ENCODE measurements around the gene ITPR1. TPM values are rescaled to one million over a fixed set of nuclear protein-coding genes. Genes with fewer than 3 reads are reported as not detected.
"Not testable (repeated sequence)": the region's sequence is repeated elsewhere in the genome, so short reads cannot be mapped to it uniquely, and the experiment has no call there.

Gene ITPR1
- total RNA-seq (20.2 and 28.8 TPM in 2 replicates), polyA plus RNA-seq (14.4 and 17.6 TPM in 2 replicates)

DNA sequence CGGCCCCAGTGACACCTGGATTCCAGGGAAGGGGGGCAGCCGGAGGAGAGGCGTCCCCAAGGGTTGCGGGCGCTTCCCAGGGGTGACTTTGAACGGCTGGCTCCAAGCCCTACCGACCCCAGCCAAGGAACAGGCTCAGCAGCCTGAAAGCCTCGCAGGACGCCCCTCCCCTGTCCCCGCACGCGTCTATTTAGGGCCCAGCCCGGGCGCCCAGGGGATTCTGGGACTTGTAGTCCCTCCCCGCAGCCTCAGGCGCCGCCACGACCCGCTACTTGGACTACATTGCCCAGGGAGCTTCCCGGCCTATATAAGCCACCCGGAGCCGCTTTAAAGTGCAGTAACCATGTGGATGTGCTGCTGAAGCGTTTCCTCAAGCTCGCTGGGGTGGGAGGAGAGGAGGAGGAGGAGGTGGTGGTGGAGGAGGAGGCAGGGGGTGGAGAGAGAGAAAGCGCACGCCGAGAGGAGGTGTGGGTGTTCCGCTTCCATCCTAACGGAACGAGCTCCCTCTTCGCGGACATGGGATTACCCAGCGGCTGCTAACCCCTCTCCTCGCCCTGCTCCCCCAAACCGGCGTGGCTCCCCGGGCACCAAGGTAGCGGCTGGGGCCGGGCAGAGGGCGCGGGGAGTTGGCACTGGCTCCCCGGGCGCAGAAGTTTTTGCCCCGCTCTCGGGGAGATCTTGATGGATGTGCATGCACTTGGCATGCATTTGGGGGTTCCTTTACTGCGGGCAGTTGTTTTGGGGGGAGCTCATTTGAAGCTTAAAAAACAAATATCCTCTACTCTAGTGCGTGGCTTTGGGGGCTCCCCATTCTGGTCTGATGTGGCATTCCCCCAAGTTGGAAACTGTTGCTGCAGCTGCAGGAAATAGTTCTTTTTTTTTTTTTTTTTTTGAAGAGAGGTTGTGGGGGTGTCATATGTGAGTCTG lies at the start of gene ITPR1:
Gene ITPR1 (plus strand): TSS at position 335 of the 927 bp plus-strand sequence. CDS start 23,144 bp downstream, outside the sequence.
- no peaks in the 10 kb centered on the region for H3K9me3 ChIP-seq (ENCODE audit: low read depth)
- H3K27me3 ChIP-seq: peaks cover 5% of the 10 kb centered on the region
- TF ChIP-seq, protein P1, sequence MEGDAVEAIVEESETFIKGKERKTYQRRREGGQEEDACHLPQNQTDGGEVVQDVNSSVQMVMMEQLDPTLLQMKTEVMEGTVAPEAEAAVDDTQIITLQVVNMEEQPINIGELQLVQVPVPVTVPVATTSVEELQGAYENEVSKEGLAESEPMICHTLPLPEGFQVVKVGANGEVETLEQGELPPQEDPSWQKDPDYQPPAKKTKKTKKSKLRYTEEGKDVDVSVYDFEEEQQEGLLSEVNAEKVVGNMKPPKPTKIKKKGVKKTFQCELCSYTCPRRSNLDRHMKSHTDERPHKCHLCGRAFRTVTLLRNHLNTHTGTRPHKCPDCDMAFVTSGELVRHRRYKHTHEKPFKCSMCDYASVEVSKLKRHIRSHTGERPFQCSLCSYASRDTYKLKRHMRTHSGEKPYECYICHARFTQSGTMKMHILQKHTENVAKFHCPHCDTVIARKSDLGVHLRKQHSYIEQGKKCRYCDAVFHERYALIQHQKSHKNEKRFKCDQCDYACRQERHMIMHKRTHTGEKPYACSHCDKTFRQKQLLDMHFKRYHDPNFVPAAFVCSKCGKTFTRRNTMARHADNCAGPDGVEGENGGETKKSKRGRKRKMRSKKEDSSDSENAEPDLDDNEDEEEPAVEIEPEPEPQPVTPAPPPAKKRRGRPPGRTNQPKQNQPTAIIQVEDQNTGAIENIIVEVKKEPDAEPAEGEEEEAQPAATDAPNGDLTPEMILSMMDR (IDR thresholded peaks at IDR 0.05; ENCODE audit: low read depth, low read length): no peak
- no peaks in the 10 kb centered on the region for H3K36me3 ChIP-seq
- peak within 1 kb of the TSS; percentile 98 for H3K4me3 ChIP-seq
- peak; percentile 100 for DNase-seq (ENCODE audit: low read depth in 1 of 2, low spot score in 1 of 2)
- H3K27ac ChIP-seq: peak within 1 kb of the TSS; percentile 95
- peaks cover 25% of the 10 kb centered on the region for H3K4me1 ChIP-seq (ENCODE audit: low read depth)

DNA sequence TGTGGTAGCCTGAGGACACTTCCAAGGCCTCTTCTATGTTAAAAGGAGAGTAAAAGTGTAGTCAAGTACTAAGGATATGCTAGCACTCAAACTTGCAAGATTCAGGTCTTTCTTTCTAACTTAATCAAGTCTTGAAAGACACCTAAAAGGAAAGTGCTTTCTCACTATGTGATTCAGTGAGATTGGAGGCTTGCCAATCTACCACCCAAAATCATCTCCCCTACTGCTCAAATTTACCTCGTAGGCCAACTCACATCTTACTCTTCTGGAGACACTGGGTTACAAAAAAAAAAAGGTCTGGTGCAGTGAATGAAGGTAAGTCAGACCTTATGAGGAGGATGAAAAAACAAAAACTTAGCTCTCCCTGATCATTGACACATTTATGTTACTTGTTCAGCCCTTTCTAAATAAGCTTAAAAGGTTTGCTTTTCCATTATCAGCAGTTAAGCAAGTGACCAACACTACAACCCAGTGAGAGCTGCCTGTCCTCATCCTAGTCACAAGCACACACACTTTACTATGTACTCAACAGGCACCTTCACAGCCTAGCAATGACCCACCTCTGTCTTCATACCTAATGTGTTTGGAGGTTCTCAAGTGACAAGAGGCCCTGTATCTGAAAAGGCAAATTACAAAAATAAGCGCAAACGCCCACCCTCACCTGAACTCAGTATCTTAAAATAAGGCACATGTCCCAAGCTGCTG lies 45.7 kb upstream of the ITPR1 start:
- TF ChIP-seq, protein P1 (IDR thresholded peaks at IDR 0.05; ENCODE audit: low read depth, low read length): no peak
- Histone ChIP-seq H3K36me3 (no peaks in the 10 kb centered on the region), H3K4me3 (no peak overlapping the region)

DNA sequence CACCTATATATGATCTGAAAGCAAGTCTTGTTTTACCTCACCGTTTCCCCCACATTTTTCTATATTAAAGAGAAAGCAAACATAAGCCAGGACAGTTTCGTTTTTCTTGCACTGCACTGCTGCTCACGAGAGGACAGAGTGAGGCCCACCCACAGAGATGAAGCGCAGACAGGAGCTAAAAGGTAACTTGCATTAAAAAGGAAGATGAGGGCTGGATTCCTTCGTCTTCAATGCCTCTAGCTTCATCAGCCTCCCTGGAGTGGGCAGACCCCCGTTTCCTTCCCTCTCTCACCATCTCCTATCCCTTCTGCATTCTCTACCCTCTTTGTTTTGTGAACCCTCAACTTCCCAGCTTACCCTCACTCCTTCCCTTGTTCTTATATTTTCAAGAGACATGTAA lies 45.0 kb upstream of the ITPR1 start:
- H3K27ac ChIP-seq: no peak overlapping the region
- no peak for DNase-seq (ENCODE audit: low read depth in 1 of 2, low spot score in 1 of 2)
- TF ChIP-seq, protein P1 (IDR thresholded peaks at IDR 0.05; ENCODE audit: low read depth, low read length): no peak
- no peaks in the 10 kb centered on the region for H3K9me3 ChIP-seq (ENCODE audit: low read depth)
- no peak overlapping the region for H3K4me3 ChIP-seq
- no peaks in the 10 kb centered on the region for H3K27me3 ChIP-seq
- no peaks in the 10 kb centered on the region for H3K36me3 ChIP-seq
- H3K4me1 ChIP-seq (ENCODE audit: low read depth): peaks cover 10% of the 10 kb centered on the region

More for the DNA sequence above, 45.7 kb upstream of the ITPR1 start:
- Histone ChIP-seq H3K27ac (no peak overlapping the region), H3K27me3 (no peaks in the 10 kb centered on the region), H3K4me1 (ENCODE audit: low read depth) (peaks cover 10% of the 10 kb centered on the region), H3K9me3 (ENCODE audit: low read depth) (no peaks in the 10 kb centered on the region)
- DNase-seq (ENCODE audit: low read depth in 1 of 2, low spot score in 1 of 2): no peak

DNA sequence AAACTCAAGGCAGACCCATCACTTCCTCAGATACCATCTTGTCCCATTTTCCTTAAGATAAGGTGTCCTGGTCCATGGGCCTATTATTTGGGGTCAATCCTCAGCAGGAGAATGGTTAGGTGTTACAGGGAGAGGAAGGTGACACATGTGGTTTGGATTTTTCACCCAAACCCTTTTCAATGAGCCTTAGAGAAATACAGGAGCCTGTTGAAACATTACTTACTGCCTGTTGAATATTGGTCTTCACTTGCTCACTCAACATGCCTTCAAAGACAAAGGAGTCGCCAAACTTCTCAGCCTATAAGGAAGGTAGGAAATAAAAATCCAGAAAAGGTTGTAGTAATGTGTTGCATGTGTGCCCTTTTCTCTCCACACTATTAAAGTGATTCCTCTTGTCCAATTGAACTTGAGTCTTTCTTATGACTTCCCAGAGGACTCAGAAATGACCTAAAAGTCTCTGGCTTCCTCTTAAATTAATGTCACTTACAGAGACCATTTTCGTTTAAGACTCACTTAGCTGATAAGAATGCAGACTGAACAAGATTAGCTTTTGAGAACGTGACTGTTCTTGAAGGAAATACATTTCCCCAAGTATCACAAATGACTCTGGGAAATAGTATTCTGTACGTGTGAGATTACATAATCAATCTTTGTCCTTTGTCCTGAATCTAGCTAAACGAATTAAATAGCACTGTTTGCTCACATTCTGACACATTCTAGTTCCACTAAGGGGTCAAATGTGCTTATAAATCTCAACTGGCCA lies 43.9 kb upstream of the ITPR1 start:
- Histone ChIP-seq H3K36me3 (no peaks in the 10 kb centered on the region), H3K27ac (no peak overlapping the region), H3K4me3 (no peak overlapping the region), H3K9me3 (ENCODE audit: low read depth) (no peaks in the 10 kb centered on the region), H3K4me1 (ENCODE audit: low read depth) (peaks cover 10% of the 10 kb centered on the region), H3K27me3 (no peaks in the 10 kb centered on the region)
- DNase-seq (ENCODE audit: low read depth in 1 of 2, low spot score in 1 of 2): no peak
- TF ChIP-seq, protein P1 (IDR thresholded peaks at IDR 0.05; ENCODE audit: low read depth, low read length): no peak

DNA sequence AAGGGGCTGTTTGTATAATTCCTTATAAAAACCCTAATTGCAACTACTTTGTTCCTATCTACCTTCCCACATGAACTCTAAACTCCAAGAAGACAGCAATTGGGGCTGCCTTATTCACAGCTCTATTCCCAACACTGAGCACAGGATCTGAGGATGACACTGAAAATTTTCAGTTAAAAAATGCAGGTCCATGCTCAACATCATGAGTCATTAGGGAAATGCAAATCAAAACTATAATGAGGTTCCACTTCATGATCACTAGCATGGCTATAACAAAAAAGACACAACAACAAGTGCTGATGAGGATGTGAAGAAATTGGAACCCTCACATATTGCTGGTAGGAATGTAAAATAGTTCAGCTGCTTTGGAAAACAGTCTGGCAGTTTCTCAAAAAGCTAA lies 39.0 kb upstream of the ITPR1 start:
- no peak overlapping the region for H3K27ac ChIP-seq
- H3K27me3 ChIP-seq: no peaks in the 10 kb centered on the region
- no peaks in the 10 kb centered on the region for H3K36me3 ChIP-seq
- no peaks in the 10 kb centered on the region for H3K4me1 ChIP-seq (ENCODE audit: low read depth)
- DNase-seq (ENCODE audit: low read depth in 1 of 2, low spot score in 1 of 2): no peak
- no peak overlapping the region for H3K4me3 ChIP-seq
- TF ChIP-seq, protein P1 (IDR thresholded peaks at IDR 0.05; ENCODE audit: low read depth, low read length): no peak
- H3K9me3 ChIP-seq (ENCODE audit: low read depth): no peaks in the 10 kb centered on the region

DNA sequence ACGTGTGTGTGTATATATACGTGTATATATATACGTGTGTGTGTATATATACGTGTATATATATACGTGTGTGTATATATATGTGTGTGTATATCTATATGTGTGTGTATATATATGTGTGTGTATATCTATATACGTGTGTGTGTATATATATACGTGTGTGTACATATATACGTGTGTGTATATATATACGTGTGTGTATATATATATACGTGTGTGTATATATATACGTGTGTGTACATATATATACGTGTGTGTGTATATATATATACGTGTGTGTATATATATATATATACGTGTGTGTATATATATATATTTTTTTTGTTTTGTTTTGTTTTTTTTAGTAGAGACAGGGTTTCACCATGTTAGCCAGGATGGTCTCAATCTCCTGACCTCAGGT lies 36.4 kb upstream of the ITPR1 start:
- H3K36me3 ChIP-seq; H3K4me1 ChIP-seq (ENCODE audit: low read depth); H3K27ac ChIP-seq; H3K4me3 ChIP-seq; H3K27me3 ChIP-seq; H3K9me3 ChIP-seq (ENCODE audit: low read depth); DNase-seq (ENCODE audit: low read depth in 1 of 2, low spot score in 1 of 2): not testable (repeated sequence)
